ENCODE results near the gene GPR137C.

DNA sequence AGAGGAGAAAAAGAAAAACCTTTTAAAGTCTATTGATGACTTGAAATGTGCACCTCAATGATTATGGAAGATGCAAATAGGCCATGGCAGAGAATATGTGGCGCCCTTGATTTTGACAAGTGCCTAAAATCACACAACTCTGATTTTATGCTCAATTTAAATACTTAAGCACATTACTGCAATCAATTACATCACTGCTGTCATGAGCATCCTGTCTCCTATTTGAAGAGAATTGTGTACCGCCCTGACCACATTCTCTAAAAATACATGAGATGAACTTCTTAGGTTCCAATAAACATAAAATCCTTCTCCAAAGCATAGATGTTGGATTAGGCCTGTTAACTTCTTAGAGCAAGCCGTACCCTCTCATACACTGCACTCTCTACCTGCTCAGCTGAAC, 2.0 kb upstream of the GPR137C start:
- TF ChIP-seq HMGA2 (CRISPR knock-in tag; IDR thresholded peaks at IDR 0.05) (no peak), SP1 (CRISPR knock-in tag; conservative IDR thresholded peaks at IDR 0.05) (no peak), TCF7 (CRISPR knock-in tag; IDR thresholded peaks at IDR 0.05; ENCODE audit: low read depth) (no peak), CBFB (CRISPR knock-in tag; IDR thresholded peaks at IDR 0.05; ENCODE audit: low read depth) (no peak)
- TF ChIP-seq, protein P1, sequence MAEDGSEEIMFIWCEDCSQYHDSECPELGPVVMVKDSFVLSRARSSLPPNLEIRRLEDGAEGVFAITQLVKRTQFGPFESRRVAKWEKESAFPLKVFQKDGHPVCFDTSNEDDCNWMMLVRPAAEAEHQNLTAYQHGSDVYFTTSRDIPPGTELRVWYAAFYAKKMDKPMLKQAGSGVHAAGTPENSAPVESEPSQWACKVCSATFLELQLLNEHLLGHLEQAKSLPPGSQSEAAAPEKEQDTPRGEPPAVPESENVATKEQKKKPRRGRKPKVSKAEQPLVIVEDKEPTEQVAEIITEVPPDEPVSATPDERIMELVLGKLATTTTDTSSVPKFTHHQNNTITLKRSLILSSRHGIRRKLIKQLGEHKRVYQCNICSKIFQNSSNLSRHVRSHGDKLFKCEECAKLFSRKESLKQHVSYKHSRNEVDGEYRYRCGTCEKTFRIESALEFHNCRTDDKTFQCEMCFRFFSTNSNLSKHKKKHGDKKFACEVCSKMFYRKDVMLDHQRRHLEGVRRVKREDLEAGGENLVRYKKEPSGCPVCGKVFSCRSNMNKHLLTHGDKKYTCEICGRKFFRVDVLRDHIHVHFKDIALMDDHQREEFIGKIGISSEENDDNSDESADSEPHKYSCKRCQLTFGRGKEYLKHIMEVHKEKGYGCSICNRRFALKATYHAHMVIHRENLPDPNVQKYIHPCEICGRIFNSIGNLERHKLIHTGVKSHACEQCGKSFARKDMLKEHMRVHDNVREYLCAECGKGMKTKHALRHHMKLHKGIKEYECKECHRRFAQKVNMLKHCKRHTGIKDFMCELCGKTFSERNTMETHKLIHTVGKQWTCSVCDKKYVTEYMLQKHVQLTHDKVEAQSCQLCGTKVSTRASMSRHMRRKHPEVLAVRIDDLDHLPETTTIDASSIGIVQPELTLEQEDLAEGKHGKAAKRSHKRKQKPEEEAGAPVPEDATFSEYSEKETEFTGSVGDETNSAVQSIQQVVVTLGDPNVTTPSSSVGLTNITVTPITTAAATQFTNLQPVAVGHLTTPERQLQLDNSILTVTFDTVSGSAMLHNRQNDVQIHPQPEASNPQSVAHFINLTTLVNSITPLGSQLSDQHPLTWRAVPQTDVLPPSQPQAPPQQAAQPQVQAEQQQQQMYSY (CRISPR knock-in tag; IDR thresholded peaks at IDR 0.05), result no peak
- TF ChIP-seq, protein P2, sequence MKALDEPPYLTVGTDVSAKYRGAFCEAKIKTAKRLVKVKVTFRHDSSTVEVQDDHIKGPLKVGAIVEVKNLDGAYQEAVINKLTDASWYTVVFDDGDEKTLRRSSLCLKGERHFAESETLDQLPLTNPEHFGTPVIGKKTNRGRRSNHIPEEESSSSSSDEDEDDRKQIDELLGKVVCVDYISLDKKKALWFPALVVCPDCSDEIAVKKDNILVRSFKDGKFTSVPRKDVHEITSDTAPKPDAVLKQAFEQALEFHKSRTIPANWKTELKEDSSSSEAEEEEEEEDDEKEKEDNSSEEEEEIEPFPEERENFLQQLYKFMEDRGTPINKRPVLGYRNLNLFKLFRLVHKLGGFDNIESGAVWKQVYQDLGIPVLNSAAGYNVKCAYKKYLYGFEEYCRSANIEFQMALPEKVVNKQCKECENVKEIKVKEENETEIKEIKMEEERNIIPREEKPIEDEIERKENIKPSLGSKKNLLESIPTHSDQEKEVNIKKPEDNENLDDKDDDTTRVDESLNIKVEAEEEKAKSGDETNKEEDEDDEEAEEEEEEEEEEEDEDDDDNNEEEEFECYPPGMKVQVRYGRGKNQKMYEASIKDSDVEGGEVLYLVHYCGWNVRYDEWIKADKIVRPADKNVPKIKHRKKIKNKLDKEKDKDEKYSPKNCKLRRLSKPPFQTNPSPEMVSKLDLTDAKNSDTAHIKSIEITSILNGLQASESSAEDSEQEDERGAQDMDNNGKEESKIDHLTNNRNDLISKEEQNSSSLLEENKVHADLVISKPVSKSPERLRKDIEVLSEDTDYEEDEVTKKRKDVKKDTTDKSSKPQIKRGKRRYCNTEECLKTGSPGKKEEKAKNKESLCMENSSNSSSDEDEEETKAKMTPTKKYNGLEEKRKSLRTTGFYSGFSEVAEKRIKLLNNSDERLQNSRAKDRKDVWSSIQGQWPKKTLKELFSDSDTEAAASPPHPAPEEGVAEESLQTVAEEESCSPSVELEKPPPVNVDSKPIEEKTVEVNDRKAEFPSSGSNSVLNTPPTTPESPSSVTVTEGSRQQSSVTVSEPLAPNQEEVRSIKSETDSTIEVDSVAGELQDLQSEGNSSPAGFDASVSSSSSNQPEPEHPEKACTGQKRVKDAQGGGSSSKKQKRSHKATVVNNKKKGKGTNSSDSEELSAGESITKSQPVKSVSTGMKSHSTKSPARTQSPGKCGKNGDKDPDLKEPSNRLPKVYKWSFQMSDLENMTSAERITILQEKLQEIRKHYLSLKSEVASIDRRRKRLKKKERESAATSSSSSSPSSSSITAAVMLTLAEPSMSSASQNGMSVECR (CRISPR knock-in tag; IDR thresholded peaks at IDR 0.05; ENCODE audit: borderline replicate concordance), result no peak
- TF ChIP-seq, protein P3, sequence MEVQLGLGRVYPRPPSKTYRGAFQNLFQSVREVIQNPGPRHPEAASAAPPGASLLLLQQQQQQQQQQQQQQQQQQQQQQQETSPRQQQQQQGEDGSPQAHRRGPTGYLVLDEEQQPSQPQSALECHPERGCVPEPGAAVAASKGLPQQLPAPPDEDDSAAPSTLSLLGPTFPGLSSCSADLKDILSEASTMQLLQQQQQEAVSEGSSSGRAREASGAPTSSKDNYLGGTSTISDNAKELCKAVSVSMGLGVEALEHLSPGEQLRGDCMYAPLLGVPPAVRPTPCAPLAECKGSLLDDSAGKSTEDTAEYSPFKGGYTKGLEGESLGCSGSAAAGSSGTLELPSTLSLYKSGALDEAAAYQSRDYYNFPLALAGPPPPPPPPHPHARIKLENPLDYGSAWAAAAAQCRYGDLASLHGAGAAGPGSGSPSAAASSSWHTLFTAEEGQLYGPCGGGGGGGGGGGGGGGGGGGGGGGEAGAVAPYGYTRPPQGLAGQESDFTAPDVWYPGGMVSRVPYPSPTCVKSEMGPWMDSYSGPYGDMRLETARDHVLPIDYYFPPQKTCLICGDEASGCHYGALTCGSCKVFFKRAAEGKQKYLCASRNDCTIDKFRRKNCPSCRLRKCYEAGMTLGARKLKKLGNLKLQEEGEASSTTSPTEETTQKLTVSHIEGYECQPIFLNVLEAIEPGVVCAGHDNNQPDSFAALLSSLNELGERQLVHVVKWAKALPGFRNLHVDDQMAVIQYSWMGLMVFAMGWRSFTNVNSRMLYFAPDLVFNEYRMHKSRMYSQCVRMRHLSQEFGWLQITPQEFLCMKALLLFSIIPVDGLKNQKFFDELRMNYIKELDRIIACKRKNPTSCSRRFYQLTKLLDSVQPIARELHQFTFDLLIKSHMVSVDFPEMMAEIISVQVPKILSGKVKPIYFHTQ (CRISPR knock-in tag; IDR thresholded peaks at IDR 0.05), result no peak
- TF ChIP-seq, protein P4, sequence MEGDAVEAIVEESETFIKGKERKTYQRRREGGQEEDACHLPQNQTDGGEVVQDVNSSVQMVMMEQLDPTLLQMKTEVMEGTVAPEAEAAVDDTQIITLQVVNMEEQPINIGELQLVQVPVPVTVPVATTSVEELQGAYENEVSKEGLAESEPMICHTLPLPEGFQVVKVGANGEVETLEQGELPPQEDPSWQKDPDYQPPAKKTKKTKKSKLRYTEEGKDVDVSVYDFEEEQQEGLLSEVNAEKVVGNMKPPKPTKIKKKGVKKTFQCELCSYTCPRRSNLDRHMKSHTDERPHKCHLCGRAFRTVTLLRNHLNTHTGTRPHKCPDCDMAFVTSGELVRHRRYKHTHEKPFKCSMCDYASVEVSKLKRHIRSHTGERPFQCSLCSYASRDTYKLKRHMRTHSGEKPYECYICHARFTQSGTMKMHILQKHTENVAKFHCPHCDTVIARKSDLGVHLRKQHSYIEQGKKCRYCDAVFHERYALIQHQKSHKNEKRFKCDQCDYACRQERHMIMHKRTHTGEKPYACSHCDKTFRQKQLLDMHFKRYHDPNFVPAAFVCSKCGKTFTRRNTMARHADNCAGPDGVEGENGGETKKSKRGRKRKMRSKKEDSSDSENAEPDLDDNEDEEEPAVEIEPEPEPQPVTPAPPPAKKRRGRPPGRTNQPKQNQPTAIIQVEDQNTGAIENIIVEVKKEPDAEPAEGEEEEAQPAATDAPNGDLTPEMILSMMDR (IDR thresholded peaks at IDR 0.05), result no peak
- TF ChIP-seq, protein P5, sequence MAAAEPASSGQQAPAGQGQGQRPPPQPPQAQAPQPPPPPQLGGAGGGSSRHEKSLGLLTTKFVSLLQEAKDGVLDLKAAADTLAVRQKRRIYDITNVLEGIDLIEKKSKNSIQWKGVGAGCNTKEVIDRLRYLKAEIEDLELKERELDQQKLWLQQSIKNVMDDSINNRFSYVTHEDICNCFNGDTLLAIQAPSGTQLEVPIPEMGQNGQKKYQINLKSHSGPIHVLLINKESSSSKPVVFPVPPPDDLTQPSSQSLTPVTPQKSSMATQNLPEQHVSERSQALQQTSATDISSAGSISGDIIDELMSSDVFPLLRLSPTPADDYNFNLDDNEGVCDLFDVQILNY (CRISPR knock-in tag; IDR thresholded peaks at IDR 0.05), result no peak
- TF ChIP-seq, protein P6, sequence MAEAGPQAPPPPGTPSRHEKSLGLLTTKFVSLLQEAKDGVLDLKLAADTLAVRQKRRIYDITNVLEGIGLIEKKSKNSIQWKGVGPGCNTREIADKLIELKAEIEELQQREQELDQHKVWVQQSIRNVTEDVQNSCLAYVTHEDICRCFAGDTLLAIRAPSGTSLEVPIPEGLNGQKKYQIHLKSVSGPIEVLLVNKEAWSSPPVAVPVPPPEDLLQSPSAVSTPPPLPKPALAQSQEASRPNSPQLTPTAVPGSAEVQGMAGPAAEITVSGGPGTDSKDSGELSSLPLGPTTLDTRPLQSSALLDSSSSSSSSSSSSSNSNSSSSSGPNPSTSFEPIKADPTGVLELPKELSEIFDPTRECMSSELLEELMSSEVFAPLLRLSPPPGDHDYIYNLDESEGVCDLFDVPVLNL (CRISPR knock-in tag; IDR thresholded peaks at IDR 0.05; ENCODE audit: borderline replicate concordance, low read depth), result no peak
